Stimulated activated CD8-positive, alpha-beta memory T cell treated with anti-CD3 and anti-CD28 coated beads, Interleukin-4, amount 100 ng/mL, for 48 hours (primary cell): ENCODE results near the gene FOXN1.
"Not testable (repeated sequence)": the region's sequence is repeated elsewhere in the genome, so short reads cannot be mapped to it uniquely, and the experiment has no call there.

Experiments used
- DNase-seq: peaks from one replicate; pipeline ENCODE4 v3.0.0-alpha.2; 2020

Gene FOXN1

DNA sequence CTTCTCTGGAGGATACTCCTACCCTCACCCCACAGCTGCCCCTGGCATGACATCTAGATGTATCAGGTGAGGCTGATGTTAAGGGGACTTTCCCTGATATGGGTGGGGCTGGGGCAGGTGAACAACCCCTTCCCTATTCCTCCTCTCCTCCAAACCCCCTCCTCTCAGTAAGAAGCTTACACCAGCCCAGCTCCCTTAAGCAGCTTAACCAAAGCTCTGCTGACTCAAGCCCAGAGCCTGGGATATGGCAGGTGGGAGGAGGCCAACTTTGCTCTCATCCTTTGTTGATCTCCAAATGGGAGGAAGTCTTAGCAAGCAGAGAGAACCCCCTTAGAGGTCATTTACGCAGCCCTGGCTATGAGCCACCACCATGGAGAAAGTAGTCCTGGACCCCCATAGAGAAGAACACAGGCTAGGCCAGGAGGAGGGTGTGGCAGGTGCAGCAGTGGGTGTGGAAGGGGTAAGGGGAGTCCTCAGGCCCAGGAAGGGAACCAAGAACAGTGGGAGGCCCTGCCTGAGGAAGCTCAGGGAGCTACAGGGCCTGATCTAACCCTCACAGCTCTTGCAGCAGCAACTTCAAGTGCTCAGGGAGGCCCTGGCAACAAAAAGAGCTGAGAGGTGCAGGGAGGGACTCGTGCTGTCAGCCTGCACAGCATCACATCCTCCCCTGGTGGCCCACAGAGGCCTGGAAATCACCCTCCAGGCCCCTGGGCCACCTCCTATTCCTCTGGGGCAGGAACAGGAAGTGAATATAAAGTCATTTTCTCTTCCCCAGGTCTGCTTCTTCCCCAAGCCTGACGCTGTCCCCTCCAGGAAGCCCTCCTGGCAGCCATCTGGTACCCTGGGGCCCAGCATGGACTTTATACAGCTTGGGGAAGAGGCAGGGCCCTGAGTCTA is 43.3 kb downstream of the FOXN1 start:
- DNase-seq: peak; percentile 61

DNA sequence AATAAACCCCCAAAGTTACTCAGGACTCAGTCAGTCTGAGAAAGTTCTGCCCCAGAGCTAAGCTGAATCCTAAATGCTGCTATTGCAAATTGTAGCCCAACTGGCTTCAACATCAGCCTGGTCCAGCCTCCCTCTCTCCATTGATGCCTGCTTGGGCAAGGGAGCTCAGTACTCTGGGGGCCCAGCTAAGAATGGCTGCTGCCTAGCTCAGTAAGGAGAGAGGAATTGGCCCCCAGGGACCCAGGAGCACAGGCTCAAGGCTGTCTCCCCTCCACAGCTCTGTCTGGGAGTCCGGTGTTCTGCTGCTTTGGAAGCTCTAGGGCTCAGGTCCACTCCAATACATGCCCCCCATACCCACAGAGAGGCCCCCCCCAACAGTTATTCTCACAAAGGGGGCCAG is 44.7 kb downstream of the FOXN1 start:
- no peak for DNase-seq

DNA sequence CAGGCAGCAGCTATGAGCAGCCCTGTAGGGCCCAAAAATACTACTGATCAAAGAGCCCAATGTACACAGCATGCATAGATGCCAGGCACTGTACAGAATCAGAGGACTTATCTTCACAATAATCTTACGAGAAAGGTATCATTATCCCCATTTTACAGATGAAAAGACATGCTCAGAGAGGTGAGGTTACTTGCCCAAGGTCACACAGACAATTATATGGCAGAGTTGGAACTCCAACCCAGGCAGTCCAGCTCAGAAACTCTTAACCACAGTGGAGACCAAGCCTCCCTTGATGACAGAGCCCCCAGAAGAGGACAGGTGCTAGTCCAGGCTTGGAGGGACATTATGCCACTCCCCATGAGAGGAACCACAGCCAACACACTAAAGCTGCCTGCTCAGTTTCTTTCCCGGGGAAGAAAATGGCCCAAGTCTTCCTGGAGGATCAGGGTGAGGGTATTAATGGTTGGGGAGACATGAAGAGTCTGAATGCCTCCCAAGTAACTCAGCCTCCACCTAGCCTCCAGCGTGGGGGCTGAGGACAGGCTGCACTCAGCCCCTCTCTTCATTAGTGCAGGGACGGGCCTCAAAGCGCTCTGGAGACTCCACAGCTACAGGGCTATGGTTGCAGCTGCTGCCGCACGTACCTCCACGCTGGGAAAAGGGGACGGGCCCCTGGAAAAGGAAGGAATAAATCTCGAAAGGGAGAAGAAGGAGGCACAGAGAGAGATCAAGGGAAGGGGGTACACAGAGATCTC is 45.5 kb downstream of the FOXN1 start:
- DNase-seq: no peak

DNA sequence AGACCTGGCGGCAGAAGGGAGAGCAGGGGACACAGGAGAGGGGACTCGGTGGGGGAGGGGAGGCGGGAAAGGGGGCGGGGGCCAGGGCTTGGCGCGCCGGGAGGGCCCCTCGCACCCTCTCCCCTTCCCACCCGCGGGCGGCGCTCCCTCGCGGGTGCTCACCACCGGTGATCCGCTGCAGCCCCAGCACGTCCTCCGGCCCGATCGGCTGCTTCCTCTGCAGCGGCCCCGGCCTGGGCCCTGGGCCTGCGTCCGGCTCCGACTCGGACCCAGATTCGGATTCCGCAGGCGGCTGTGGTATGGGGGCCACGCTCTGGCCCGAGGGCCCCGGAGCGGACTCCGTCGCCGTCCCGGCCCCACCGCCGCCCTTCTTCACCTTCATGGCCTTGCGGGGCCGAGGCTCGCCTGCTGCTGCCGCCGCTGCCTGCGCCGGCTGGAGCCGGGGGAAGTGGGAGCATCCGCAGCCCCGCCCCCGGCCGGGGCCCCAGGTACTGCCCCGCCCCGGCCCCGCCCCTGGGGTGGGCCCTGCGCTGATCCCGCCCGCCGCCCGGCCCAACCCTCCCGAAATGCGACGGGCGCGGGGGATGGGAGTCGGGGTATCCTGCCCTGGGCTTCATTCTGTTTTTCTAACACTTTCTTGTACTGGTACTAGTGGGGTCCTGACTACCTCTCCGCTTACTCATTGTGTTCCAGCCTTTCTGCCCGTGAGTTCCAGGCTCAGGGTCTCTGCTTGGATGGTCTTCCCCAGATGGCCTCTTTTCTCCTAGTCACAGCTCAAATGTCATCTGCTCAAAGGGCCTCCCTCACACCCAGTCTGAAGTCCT is 46.2 kb downstream of the FOXN1 start, which contains the start of gene UNC119:
Gene UNC119 (minus strand): TSS at position 449 of the 824 bp plus-strand sequence. CDS start 67 bp downstream, at position 382.
- peak; percentile 86 for DNase-seq

DNA sequence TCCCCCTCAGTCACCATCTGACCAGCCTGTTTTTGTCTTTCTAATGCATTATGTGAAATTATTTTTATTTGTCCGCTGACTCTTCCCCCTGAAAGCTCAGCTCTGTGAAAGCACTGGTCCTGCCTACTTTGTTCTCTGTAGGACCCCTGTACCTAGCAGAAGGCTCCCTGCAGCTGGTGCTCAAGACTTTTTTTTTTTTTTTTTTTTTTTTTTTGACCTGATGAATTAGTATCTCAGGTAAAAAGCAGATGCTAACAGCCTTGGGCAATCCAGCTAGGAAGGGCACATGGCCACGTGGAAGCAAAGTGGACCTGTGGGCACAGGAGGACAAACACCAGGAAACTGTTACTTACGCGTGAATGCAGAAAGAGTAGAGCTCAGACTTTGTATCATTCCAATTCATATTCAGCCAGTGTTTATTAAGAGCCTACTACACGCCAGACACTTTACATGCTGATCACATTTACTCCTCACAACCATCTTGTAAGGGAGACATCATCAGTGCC is 46.9 kb downstream of the FOXN1 start:
- DNase-seq: no peak

DNA sequence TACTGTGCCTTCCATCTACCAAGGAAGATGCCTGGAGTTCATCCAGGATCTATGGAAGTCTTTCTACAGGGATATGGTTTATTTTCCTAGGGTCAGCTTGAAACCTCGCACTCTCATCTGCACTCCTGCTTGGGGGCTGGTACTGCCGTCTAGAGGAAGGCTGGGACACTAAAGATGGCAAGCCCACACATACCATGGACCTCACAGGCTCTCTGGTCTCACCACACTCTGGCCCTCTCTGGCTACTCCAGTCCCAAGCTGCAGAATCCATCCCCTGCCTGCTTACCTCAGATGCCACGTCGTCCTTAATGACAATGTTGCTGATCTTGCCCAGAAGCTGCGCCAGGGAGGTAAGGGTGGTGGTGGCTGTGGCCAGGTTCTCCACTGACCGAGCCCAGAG is 48.4 kb downstream of the FOXN1 start:
- no peak for DNase-seq

DNA sequence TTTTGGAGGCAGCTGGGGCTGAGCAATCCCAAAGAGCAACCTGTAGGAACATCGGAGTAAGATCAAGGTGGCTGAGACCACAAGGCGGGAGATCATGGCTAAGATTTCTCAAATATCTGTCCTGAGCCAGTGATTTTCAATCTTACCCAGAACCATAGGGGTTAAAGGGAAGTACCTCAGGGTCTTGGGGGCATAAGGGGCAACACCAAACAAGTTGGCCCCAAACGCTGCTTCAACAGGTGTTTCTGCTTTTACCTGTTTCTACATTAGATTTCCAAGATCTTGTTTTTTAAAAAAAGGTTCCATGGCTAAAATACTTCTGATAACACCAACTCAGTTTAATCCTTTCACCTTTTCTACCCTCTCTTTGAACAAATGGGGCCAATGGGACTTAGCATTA is 48.9 kb downstream of the FOXN1 start:
- no peak for DNase-seq

DNA sequence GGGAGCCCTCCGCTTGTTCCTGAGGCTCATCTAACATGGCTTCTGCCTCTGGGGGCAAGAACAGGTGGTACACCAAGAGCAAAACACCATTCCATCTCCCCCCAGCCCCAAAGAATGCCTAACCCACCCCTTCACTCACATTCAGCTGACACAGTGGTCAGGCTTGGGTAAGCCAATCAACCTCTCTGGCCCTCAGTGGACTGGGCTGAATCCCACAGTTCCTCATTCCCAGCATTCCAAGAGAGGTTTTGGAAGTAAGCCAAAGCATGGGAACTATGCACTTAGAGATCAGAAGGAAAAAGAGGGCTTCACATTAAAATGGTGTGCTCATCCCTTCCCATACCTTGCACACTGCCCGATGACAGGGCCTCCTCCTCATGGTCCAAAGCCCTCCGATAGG is 57.3 kb downstream of the FOXN1 start:
- no peak for DNase-seq

DNA sequence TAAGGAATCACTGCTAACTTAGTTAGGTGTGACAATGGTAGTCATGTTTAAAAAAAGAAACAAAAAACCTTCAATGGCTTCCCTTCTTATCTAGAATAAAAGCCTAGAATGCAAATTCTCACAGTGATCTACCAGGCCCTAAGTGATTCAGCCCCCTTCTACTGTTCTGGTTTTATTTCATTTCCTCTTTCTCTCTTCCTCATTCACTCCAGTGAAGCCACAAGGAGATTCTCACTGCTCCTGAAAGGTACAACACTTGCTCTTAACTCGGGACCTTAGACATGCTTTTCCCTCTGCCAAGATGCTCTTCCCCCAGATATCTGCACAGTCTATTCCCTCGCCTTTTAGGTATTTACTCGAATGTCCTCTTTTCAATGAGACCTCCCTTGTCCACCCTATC is 61.5 kb downstream of the FOXN1 start:
- no peak for DNase-seq

DNA sequence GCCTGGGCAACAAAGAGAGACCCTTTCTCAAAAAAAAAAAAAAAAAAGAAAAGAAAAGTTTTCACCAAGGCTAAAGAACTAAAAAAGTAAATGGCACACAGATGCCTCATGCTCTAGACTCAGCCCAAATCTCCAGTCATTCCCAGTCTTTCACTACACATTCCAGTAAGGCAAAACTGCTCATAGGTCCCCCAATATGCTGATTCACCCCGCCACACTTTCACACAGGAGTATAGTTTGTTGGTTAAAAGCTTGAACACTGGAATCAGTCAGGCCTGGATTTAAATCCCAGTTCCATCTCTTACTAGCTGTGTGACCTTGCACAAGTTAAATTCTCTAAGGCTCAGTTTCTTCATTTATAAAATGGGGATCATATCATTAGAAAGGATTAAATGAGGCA is 63.3 kb downstream of the FOXN1 start:
- no peak for DNase-seq

DNA sequence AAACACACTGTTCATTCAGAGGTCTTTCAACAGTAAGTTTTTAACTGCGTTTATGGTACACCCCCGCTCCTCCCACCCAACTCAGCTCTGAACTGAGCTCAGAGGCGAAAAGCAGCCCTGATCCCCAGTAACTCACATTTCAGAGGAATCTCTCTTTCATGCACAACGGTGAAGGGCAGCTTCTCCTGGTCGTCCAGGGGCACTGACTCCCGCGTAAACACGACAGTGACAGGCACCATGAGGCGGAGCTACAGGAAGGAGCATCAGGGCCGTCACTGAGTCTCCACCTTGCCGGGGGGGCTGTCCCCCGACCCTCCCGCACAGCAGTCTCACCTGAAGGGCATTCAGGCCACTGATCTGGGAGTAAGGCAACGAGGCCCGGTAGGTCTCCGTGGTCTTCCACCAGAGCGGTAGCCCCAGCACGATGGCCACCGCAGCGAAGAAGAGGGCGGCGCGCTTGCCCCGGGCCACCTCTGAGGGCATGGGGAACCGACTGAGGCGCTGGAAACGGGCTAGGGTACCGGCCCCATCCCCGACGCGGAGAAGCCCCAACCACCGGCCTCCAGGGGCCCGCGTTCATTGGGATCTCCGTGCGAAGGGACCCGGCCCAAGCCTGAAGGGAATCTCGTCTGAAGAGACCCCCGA is 64.7 kb downstream of the FOXN1 start:
- DNase-seq: peak; percentile 64

DNA sequence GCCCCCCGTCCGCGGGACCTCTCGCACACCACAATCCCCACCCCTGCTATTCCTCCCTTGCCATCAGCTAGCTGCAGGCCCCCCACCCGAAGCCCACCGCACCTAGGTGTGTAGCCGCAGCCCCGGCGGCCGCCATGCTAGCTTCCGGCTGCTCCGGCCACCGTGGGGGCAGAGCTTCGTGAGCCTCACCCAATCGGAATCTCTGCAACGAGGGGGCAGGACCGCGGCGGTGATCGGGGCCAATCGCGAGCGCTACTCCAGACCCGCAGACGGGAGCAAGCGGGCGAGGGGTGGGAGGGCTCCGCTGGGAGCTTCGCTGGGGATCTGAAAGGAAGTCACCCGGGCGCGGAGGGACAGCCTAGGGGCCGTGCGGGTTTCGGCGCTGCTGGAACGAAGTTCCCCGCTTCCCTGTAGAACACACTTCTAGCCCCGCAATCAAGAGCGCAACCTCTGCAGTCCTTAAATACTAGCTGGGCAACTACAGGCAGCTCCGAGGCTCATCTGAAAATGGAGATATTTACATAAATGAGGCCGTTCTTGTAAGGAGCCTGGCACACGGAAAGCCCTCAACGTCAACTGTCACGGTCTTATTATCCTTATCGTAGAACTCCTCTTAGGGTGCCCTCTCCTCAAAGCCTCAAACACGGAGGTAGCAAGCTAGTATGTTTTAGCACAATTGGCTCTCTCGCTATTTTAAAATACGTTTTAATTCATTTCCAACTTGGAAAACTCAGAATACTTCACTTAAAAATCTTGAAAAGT is 65.4 kb downstream of the FOXN1 start, which contains the start of gene PIGS:
Gene PIGS (minus strand): TSS at position 164 of the 762 bp plus-strand sequence. CDS start 28 bp downstream, at position 136.
- peak; percentile 95 for DNase-seq

DNA sequence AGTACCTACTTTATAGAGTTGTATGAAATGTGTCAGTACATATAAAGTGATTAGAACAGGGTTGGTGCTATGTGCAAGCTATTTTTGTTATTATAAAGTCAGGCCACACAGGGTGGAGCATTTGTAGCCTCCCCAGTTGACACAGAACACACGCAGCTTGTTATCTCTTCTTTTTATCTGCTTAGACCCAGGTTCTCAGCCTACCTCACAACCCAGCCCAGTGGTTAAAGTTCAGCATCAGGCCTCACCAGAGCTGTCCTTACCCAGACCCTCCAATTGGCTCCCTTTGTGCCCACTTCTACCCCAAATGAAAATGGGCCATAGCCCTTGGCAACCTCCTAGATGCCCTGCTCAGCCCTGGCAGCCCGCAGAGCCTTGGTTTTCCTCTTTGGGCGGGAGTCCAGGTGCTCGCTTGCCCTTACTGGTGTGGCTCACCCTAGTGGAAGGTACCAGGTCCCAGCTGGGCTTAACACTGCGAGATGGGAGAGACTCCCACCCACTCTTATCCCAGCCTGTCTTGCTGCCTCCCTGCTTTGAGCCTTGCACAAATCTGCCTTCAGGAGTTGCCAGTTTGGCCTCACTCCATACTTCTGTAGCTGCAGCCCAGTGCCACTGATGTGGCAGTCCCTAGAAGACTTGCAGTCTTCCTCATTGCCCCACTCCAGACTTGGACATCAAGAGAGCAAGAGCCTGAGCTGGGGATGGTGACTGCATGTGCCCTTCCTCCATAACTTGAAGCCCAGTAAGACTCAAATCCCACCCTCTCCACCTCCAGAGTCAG is 66.3 kb downstream of the FOXN1 start:
- no peak for DNase-seq

DNA sequence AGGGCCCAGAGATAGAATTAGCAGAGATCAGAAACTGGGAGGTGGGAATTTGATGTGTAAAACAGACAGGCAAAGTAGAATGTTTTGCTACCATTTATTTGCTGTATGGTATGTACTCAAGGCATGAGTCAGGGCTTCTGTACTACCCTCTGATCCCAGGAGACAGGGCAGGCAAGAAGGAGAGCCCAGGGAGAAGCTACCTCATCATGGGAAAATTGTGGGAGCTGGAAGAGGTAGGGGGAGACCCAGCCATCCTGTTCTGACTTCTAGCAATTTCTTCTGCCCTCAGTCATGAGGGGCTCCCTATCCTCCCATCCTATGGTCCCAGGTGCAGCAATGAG is 66.9 kb downstream of the FOXN1 start:
- no peak for DNase-seq

DNA sequence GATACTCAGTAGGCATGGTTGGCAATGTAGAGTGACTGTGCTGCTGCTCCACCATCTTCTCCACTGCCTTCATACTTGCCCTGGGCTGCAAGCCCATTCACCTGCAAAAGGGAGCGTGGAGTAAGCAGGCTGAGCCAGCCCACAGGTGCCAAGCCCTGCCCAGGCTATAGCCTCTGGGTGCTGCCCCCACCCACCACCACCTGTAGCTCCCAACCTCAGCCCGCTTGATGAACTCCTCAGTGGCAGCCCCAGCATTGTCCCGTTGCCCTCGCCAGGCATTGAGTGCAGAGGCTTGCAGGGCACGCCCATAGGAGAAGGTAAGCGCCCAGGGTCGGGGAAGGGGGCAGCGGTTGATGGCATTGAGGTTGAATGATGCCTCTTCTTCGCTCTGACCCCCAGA is 67.4 kb downstream of the FOXN1 start:
- DNase-seq: no peak

DNA sequence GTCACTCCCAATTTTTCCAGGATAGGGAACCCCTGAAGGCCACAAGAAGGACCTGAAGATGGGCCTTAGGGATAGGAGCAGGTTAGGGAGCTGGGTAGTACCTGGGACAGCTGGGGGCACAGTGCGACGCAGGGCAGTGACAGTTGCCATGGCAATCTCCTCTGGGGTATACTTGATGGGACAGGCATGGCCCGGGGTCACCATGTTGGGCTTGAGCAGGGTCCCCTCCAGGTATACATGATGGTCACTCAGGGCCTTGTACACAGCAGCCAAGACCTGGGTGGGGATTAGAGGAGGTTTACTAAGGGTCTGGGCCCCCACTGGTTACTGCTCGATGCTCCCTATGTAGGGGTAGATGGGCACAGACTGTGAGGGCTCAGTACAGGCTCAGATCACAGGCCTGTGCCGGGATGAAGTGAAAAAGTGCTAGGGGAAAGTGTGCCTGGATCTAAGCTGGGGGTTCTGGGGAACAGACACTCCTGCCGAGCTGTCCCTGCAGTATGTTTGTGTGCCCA is 67.9 kb downstream of the FOXN1 start:
- no peak for DNase-seq

DNA sequence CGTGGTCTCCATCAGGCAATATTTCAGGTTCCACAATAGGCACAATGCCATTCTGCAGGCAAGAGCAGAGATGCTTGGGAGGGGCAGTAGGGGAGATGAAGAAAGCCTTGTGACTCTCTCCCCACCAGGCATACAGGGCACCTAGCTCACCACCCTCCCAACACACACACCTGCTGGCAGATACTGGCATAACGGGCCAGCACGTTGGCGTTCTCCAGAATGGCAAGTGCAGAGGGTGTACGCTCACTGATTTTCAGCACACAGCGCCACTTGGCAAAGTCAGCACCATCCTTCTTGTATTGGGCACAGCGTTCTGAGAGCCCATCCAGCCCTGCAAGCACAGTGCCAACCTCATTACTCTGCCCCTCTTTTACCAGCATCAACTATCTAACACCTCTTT is 68.4 kb downstream of the FOXN1 start:
- no peak for DNase-seq

DNA sequence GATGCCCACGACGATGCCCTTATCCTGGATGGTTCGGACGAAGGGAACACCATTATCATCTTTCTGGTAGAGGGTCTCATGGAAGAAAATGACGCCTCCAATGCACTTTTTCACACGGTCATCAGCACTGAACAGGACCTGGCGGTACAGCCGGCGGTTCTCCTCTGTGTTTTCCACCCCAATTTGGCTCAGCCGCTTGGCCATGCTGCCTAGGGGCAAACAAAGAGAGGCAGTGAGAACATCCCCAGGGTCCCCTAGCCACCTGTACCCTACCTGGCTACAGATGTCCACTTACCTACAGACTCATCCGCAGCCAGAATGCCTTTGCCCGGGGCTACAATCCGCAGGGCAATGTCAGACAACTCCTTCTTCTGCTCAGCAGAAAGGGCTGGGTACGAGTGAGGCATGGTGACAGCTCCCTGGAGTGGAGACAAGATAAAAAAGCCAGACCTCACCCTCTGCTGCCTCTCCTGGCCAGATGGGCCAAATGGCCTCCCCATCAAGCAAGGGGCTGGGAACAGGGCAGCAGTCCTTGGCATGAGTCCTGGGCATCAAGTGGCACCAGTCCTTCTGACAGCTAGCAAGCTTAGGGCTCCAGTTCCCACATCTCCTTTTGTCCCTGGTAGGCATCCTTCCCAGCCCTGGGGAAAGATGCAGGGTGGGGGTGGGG is 69.1 kb downstream of the FOXN1 start:
- no peak for DNase-seq

DNA sequence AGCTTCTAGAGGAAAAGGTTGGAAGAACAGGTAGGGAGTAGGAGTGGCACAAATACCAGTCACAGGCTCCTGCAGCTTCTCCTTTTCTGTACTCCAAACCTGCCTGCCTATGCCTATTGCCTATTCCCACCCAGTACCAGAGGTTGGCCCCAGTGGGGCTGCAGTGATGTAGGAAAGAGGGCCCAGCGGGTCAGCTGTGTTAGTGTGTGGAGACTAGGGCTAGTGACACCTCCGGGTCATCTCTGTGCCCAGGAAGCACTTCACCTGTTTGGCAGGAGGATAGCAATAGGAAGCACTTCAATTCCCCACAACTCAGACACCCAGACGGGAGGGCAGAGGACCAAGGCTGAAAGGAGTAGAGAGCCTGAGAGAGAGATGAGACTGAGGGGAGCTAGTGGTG is 69.9 kb downstream of the FOXN1 start:
- DNase-seq: not testable (repeated sequence)
